Gastrocnemius medialis (tissue), 4 donors: ENCODE results near the gene DENND6B.

Experiments used
- CTCF ChIP-seq, 5 experiments: fragments of 450-650 bp in 3 of 5; fragments of 200-600 bp in 2 of 5; sonication (generic) in 2 of 5; IDR thresholded peaks in 4 of 5; conservative IDR thresholded peaks in 1 of 5; 1 replicate in 4 of 5; 2 replicates in 1 of 5; pipeline ENCODE4 v1.5.1; 2016 to 2019; ENCODE audit warnings: antibody characterized with exemption in 5 of 5, mild to moderate bottlenecking in 3 of 5, moderate library complexity in 3 of 5
- POLR2A ChIP-seq, 2 donors: fragments of 450-650 bp; IDR thresholded peaks; one replicate each; pipeline ENCODE4 v1.6.1; 2017; ENCODE audit warnings: antibody characterized with exemption in 2 of 2, mild to moderate bottlenecking in 2 of 2, moderate library complexity in 2 of 2

GRCh38 chr22:50294319-50294656 is 32.5 kb downstream of the DENND6B start:
- no peak for TF ChIP-seq CTCF (IDR thresholded peaks at IDR 0.05 in 4 of 5, conservative IDR thresholded peaks at IDR 0.05 in 1 of 5)
- TF ChIP-seq POLR2A (IDR thresholded peaks at IDR 0.05): no peak
